ENCODE data around the gene PHPT1. TPM values are rescaled to one million over a fixed set of nuclear protein-coding genes. Genes with fewer than 3 reads are reported as not detected.
A peak's percentile ranks its signal among the peaks of the same experiment; 100 is the strongest.

PHPT1 gene
- total RNA-seq, 5 donors from 2014 or later (not counting 1 experiment from before 2014, with no cell fraction given): 23.3 to 56.8 (median 43.5) TPM

GRCh38 chr9:136808075-136808805 is 41.0 kb upstream of the PHPT1 start:
- Histone ChIP-seq H3K27me3 (replicated peaks in 1 of 2; ENCODE audit: control insufficient read depth in 2 of 2, extremely low read depth in 1 of 2, insufficient read depth in 2 of 2, low read length in 1 of 2) (no peaks in the 10 kb centered on the region), H3K27ac (ENCODE audit: low read length) (no peak overlapping the region), H3K9me3 (no peaks in the 10 kb centered on the region), H3K36me3 (ENCODE audit: control insufficient read depth in 2 of 2, extremely low read depth in 1 of 2, insufficient read depth in 1 of 2, low read length in 1 of 2) (peaks cover 0 to 14% of the 10 kb centered on the region in 2 donors), H3K4me1 (ENCODE audit: control insufficient read depth in 1 of 2, extremely low read depth in 1 of 2, insufficient read depth in 2 of 2, low read length in 2 of 2) (peaks cover 15 to 48% of the 10 kb centered on the region in 2 experiments), H3K4me3 (ENCODE audit: control insufficient read depth in 1 of 2, extremely low read depth in 1 of 2, low read length in 1 of 2) (peak overlapping the region; percentile 44 to 72)
- no peaks in the 10 kb centered on the region for H3K27me3 Mint-ChIP-seq
- peak overlapping the region in 1 of 2 donors; percentile 19 for H3K27ac Mint-ChIP-seq
- ATAC-seq (replicated peaks in 1 of 4): peak; percentile 51 to 59 (median 54)
- POLR2A ChIA-PET: no interaction called here
- H3K4me1 Mint-ChIP-seq: peaks cover 42 to 50% (median 42%) of the 10 kb centered on the region in 3 donors
- CTCF ChIA-PET: interaction anchor here in 1 of 2 donors (0.6 to 1.6 kb wide), 4 partner anchors 16 to 152 kb away, joined by 3 to 5 read pairs (median 4); no protein-coding TSS in a partner anchor
- whole genome bisulfite sequencing (ENCODE audit: insufficient coverage): under 1% methylated on average over 92 of the region's 93 CpGs
- H3K36me3 Mint-ChIP-seq: peaks cover 12% of the 10 kb centered on the region
- H3K9me3 Mint-ChIP-seq: no peaks in the 10 kb centered on the region
- peak in 29 of 35 experiments; percentile 18 to 61 (median 38) for DNase-seq
- H3K4me3 Mint-ChIP-seq: peak overlapping the region; percentile 76 to 85 (median 85)

GRCh38 chr9:136808806-136809158 is 40.4 kb upstream of the PHPT1 start:
- DNase-seq: no peak

GRCh38 chr9:136814725-136815421 is 34.3 kb upstream of the PHPT1 start:
- DNase-seq: no peak
- ATAC-seq (replicated peaks in 1 of 4): no peak
- Histone ChIP-seq H3K36me3 (ENCODE audit: control insufficient read depth in 2 of 2, extremely low read depth in 1 of 2, insufficient read depth in 1 of 2, low read length in 1 of 2) (peaks cover 0 to 12% of the 10 kb centered on the region in 2 donors), H3K4me3 (ENCODE audit: control insufficient read depth in 1 of 2, extremely low read depth in 1 of 2, low read length in 1 of 2) (no peak overlapping the region), H3K27ac (ENCODE audit: low read length) (no peak overlapping the region), H3K27me3 (replicated peaks in 1 of 2; ENCODE audit: control insufficient read depth in 2 of 2, extremely low read depth in 1 of 2, insufficient read depth in 2 of 2, low read length in 1 of 2) (no peaks in the 10 kb centered on the region), H3K4me1 (ENCODE audit: control insufficient read depth in 1 of 2, extremely low read depth in 1 of 2, insufficient read depth in 2 of 2, low read length in 2 of 2) (peaks cover 3 to 21% of the 10 kb centered on the region in 2 experiments), H3K9me3 (no peaks in the 10 kb centered on the region)
- ChIA-PET POLR2A (no interaction called here), CTCF (no interaction called here)
- WGBS (ENCODE audit: insufficient coverage): 94% methylated on average over 11 of the region's 13 CpGs
- Mint-ChIP-seq H3K4me1 (peaks cover 30 to 41% (median 37%) of the 10 kb centered on the region in 3 donors), H3K27me3 (no peaks in the 10 kb centered on the region), H3K4me3 (no peak overlapping the region), H3K36me3 (peaks cover 22% of the 10 kb centered on the region), H3K9me3 (no peaks in the 10 kb centered on the region), H3K27ac (peak overlapping the region in 1 of 2 donors; percentile 21)

More at GRCh38 chr9:136808806-136809158, 40.4 kb upstream of the PHPT1 start:
- H3K4me1 Mint-ChIP-seq: peaks cover 47 to 53% (median 47%) of the 10 kb centered on the region in 3 donors
- ChIA-PET POLR2A (no interaction called here), CTCF (interaction anchor here in 1 of 2 donors (0.6 to 0.7 kb wide), 2 partner anchors 16 to 151 kb away, joined by 3 to 4 read pairs; no protein-coding TSS in a partner anchor)
- H3K27me3 Mint-ChIP-seq: no peaks in the 10 kb centered on the region
- H3K27me3 ChIP-seq (replicated peaks in 1 of 2; ENCODE audit: control insufficient read depth in 2 of 2, extremely low read depth in 1 of 2, insufficient read depth in 2 of 2, low read length in 1 of 2): no peaks in the 10 kb centered on the region
- no peak overlapping the region for H3K27ac ChIP-seq (ENCODE audit: low read length)
- H3K27ac Mint-ChIP-seq: peak overlapping the region; percentile 19 to 39
- peak overlapping the region; percentile 44 for H3K4me3 ChIP-seq (ENCODE audit: control insufficient read depth in 1 of 2, extremely low read depth in 1 of 2, low read length in 1 of 2)
- no peak for ATAC-seq (replicated peaks in 1 of 4)
- H3K36me3 ChIP-seq (ENCODE audit: control insufficient read depth in 2 of 2, extremely low read depth in 1 of 2, insufficient read depth in 1 of 2, low read length in 1 of 2): peaks cover 0 to 14% of the 10 kb centered on the region in 2 donors
- H3K36me3 Mint-ChIP-seq: peaks cover 12% of the 10 kb centered on the region
- H3K4me1 ChIP-seq (ENCODE audit: control insufficient read depth in 1 of 2, extremely low read depth in 1 of 2, insufficient read depth in 2 of 2, low read length in 2 of 2): peaks cover 15 to 48% of the 10 kb centered on the region in 2 experiments
- H3K4me3 Mint-ChIP-seq: peak overlapping the region; percentile 76 to 85 (median 84)
- 10% methylated on average over 8 of the region's 14 CpGs for WGBS (ENCODE audit: insufficient coverage)
- no peaks in the 10 kb centered on the region for H3K9me3 ChIP-seq
- H3K9me3 Mint-ChIP-seq: no peaks in the 10 kb centered on the region

GRCh38 chr9:136815422-136815782 is 33.8 kb upstream of the PHPT1 start:
- no peak for ATAC-seq (replicated peaks in 1 of 4)
- ChIA-PET POLR2A (no interaction called here), CTCF (no interaction called here)
- WGBS (ENCODE audit: insufficient coverage): 57% methylated on average over 1 of the region's 1 CpG
- Mint-ChIP-seq H3K4me3 (no peak overlapping the region), H3K27me3 (no peaks in the 10 kb centered on the region), H3K4me1 (peaks cover 26 to 37% (median 34%) of the 10 kb centered on the region in 3 donors), H3K36me3 (peaks cover 19% of the 10 kb centered on the region), H3K9me3 (no peaks in the 10 kb centered on the region), H3K27ac (no peak overlapping the region)
- H3K27ac ChIP-seq (ENCODE audit: low read length): no peak overlapping the region
- no peak for DNase-seq
- peaks cover 0 to 12% of the 10 kb centered on the region in 2 donors for H3K36me3 ChIP-seq (ENCODE audit: control insufficient read depth in 2 of 2, extremely low read depth in 1 of 2, insufficient read depth in 1 of 2, low read length in 1 of 2)
- H3K27me3 ChIP-seq (replicated peaks in 1 of 2; ENCODE audit: control insufficient read depth in 2 of 2, extremely low read depth in 1 of 2, insufficient read depth in 2 of 2, low read length in 1 of 2): no peaks in the 10 kb centered on the region
- H3K9me3 ChIP-seq: no peaks in the 10 kb centered on the region
- no peak overlapping the region for H3K4me3 ChIP-seq (ENCODE audit: control insufficient read depth in 1 of 2, extremely low read depth in 1 of 2, low read length in 1 of 2)
- H3K4me1 ChIP-seq (ENCODE audit: control insufficient read depth in 1 of 2, extremely low read depth in 1 of 2, insufficient read depth in 2 of 2, low read length in 2 of 2): peaks cover 3 to 18% of the 10 kb centered on the region in 2 experiments

- peaks cover 8 to 14% (median 11%) of the 10 kb centered on the region in 3 donors for H3K4me1 Mint-ChIP-seq
- H3K9me3 Mint-ChIP-seq: no peaks in the 10 kb centered on the region
- Histone ChIP-seq H3K27me3 (replicated peaks in 1 of 2; ENCODE audit: control insufficient read depth in 2 of 2, extremely low read depth in 1 of 2, insufficient read depth in 2 of 2, low read length in 1 of 2) (no peaks in the 10 kb centered on the region), H3K9me3 (no peaks in the 10 kb centered on the region), H3K4me1 (ENCODE audit: control insufficient read depth in 1 of 2, extremely low read depth in 1 of 2, insufficient read depth in 2 of 2, low read length in 2 of 2) (no peaks in the 10 kb centered on the region), H3K4me3 (ENCODE audit: control insufficient read depth in 1 of 2, extremely low read depth in 1 of 2, low read length in 1 of 2) (no peak overlapping the region), H3K36me3 (ENCODE audit: control insufficient read depth in 2 of 2, extremely low read depth in 1 of 2, insufficient read depth in 1 of 2, low read length in 1 of 2) (peaks cover 2 to 24% of the 10 kb centered on the region in 2 donors), H3K27ac (ENCODE audit: low read length) (no peak overlapping the region)
- 80% methylated on average over 78 of the region's 83 CpGs for WGBS (ENCODE audit: insufficient coverage)
- POLR2A ChIA-PET: no interaction called here
- DNase-seq: no peak
- peak overlapping the region in 1 of 3 donors; percentile 48 for H3K4me3 Mint-ChIP-seq
- peaks cover 4% of the 10 kb centered on the region for H3K36me3 Mint-ChIP-seq
- CTCF ChIA-PET: no interaction called here
- H3K27ac Mint-ChIP-seq: no peak overlapping the region
- ATAC-seq (replicated peaks in 1 of 4): no peak
- H3K27me3 Mint-ChIP-seq: no peaks in the 10 kb centered on the region
These were observed 28.0 kb upstream of the PHPT1 start for GRCh38 chr9:136820971-136821825.
